Sigmoid colon (tissue), 7 donors: Measurements from ENCODE around the gene EVI2B. TPM values are rescaled to one million over a fixed set of nuclear protein-coding genes. Genes with fewer than 3 reads are reported as not detected.

Source experiments
- DNase-seq: peaks from one replicate; pipeline ENCODE4 v3.0.0-alpha.2; 2019
- H3K27ac ChIP-seq, 4 donors: fragments of 200-600 bp; sonication (generic); one replicate each; pipeline ENCODE4 v1.5.1; 2016 to 2019; ENCODE audit warnings: mild to moderate bottlenecking in 1 of 4
- H3K27me3 ChIP-seq, 3 donors: fragments of 200-600 bp; sonication (generic); one replicate each; pipeline ENCODE4 v1.5.1; 2019; ENCODE audit warnings: mild to moderate bottlenecking in 1 of 3
- H3K36me3 ChIP-seq, 4 donors: fragments of 200-600 bp; sonication (generic); one replicate each; pipeline ENCODE4 v1.5.1; 2016 to 2019
- H3K4me1 ChIP-seq, 4 donors: fragments of 200-600 bp; sonication (generic); one replicate each; pipeline ENCODE4 v1.5.1; 2017 to 2019
- H3K4me3 ChIP-seq, 4 donors: fragments of 200-600 bp; sonication (generic); one replicate each; pipeline ENCODE4 v1.5.1; 2017 to 2019; ENCODE audit warnings: mild to moderate bottlenecking in 2 of 4, moderate library complexity in 1 of 4
- H3K9me3 ChIP-seq, 4 donors: fragments of 200-600 bp in 3 of 4; sonication (generic) in 3 of 4; one replicate each; pipeline versions ENCODE4 v1.5.1 to v1.6.1; 2013 to 2019
- EP300 ChIP-seq, 4 donors: sonication (generic); formaldehyde crosslinking; IDR thresholded peaks; one replicate each; pipeline ENCODE4 v1.6.1; 2017; ENCODE audit warnings: antibody characterized with exemption in 4 of 4
- POLR2A ChIP-seq, 2 donors: fragments of 450-650 bp; IDR thresholded peaks; one replicate each; pipeline ENCODE4 v1.6.1; 2016; ENCODE audit warnings: antibody characterized with exemption in 2 of 2, mild to moderate bottlenecking in 2 of 2, moderate library complexity in 2 of 2
- POLR2AphosphoS5 ChIP-seq, 4 donors: sonication (generic); formaldehyde crosslinking; IDR thresholded peaks; one replicate each; pipeline ENCODE4 v1.6.1; 2017; ENCODE audit warnings: antibody characterized with exemption in 4 of 4
- WGBS, 2 donors: extraction: QIAGEN DNeasy Blood & Tissue Kit; methylation state at CpG; one replicate each; pipeline ENCODE4 v1.1.7; 2013; 5-methylcytosine and 5-hydroxymethylcytosine counted together
- intact Hi-C: fragments of 100-400 bp; cut with DNase I; formaldehyde crosslinking; loops from one replicate; pipeline ENCODE4 v1.15.1; 2023
- polyA plus RNA-seq, 3 donors: library from polyadenylated mRNA; stranded (reverse); fragments of 200-250 nt; gene quantifications; one replicate each; pipeline ENCODE4 v1.2.3, GENCODE V29; 2013
- total RNA-seq, 4 donors: library from RNA; depleted of rRNA; stranded (reverse); fragments of >200 nt; gene quantifications; one replicate each; pipeline ENCODE4 v1.1.0, GENCODE V29; 2016
- TF ChIP-seq, protein P1 (sequence below), 4 experiments: fragments of 450-650 bp in 3 of 4; fragments of 200-600 bp in 1 of 4; IDR thresholded peaks; one replicate each; pipeline ENCODE4 v1.5.1; 2016 to 2019; ENCODE audit warnings: antibody characterized with exemption in 4 of 4, mild to moderate bottlenecking in 3 of 4, moderate library complexity in 2 of 4
- donor health status: healthy with polysubstance abuse.
- donor health status: Bipolar disorder and iron deficiency.
- donor health status: healthy.

The EVI2B gene
- total and polyA plus RNA-seq, 7 donors, result 6.9 to 30.8 (median 15.5) TPM

DNA sequence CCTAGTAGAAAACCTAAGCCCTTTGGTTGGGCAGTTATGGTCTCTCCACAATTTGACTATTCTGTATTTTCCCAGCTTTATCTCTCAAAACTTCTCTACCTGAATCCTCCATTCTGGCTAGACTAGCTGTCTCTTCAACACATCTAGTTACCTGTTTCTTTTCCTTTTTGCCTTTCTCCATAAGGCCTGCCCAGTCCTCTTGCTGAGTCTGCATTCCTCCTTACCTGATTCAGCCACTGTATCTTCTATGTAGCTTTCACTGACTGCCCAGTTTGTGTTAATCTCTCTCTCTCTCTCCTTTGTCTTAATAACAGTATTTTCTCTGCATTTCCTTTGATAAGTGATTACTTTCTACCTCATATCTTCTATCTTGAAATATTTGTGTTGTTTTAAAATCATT is 9.7 kb upstream of the EVI2B start:
- intact Hi-C loops, result no loop called here
- H3K36me3 ChIP-seq, result peaks cover 0 to 27% (median 13%) of the 10 kb centered on the region in 4 donors
- no peak for DNase-seq
- H3K4me1 ChIP-seq, result no peaks in the 10 kb centered on the region
- no peak overlapping the region for H3K4me3 ChIP-seq
- no peaks in the 10 kb centered on the region for H3K27me3 ChIP-seq
- TF ChIP-seq POLR2A (IDR thresholded peaks at IDR 0.05) (no peak), POLR2AphosphoS5 (IDR thresholded peaks at IDR 0.05) (no peak), EP300 (IDR thresholded peaks at IDR 0.05) (no peak)
- TF ChIP-seq, protein P1, sequence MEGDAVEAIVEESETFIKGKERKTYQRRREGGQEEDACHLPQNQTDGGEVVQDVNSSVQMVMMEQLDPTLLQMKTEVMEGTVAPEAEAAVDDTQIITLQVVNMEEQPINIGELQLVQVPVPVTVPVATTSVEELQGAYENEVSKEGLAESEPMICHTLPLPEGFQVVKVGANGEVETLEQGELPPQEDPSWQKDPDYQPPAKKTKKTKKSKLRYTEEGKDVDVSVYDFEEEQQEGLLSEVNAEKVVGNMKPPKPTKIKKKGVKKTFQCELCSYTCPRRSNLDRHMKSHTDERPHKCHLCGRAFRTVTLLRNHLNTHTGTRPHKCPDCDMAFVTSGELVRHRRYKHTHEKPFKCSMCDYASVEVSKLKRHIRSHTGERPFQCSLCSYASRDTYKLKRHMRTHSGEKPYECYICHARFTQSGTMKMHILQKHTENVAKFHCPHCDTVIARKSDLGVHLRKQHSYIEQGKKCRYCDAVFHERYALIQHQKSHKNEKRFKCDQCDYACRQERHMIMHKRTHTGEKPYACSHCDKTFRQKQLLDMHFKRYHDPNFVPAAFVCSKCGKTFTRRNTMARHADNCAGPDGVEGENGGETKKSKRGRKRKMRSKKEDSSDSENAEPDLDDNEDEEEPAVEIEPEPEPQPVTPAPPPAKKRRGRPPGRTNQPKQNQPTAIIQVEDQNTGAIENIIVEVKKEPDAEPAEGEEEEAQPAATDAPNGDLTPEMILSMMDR (IDR thresholded peaks at IDR 0.05), result no peak
- H3K27ac ChIP-seq, result no peak overlapping the region
- H3K9me3 ChIP-seq, result no peaks in the 10 kb centered on the region

DNA sequence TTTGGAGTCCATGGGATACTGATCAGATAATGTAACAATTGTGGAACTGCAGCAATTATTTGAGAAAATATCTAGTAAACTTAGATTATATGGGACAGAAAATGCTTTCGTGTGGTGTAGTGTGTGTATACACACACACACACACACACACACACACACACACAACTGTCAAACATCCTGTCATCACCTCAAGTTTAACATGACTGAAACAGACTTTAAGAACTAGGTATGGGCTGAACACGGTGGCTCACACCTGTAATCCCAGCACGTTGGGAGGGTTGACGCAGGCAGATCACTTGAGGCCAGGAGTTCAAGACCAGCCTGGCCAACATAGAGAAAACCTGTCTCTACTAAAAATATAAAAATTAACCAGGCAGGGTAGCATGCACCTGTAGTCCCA is 8.1 kb upstream of the EVI2B start:
- WGBS, 2 donors, result 79 to 93% methylated on average over 4 of the region's 4 CpGs
- intact Hi-C loops, result no loop called here
- H3K4me3 ChIP-seq, result no peak overlapping the region
- no peak overlapping the region for H3K27ac ChIP-seq
- H3K9me3 ChIP-seq, result no peaks in the 10 kb centered on the region
- peaks cover 0 to 14% (median 11%) of the 10 kb centered on the region in 4 donors for H3K36me3 ChIP-seq
- H3K4me1 ChIP-seq, result peaks cover 0 to 10% (median 0%) of the 10 kb centered on the region in 4 donors
- no peak for DNase-seq
- no peaks in the 10 kb centered on the region for H3K27me3 ChIP-seq
- TF ChIP-seq EP300 (IDR thresholded peaks at IDR 0.05) (no peak), POLR2AphosphoS5 (IDR thresholded peaks at IDR 0.05) (no peak)
- TF ChIP-seq, protein P1 (IDR thresholded peaks at IDR 0.05), result no peak

DNA sequence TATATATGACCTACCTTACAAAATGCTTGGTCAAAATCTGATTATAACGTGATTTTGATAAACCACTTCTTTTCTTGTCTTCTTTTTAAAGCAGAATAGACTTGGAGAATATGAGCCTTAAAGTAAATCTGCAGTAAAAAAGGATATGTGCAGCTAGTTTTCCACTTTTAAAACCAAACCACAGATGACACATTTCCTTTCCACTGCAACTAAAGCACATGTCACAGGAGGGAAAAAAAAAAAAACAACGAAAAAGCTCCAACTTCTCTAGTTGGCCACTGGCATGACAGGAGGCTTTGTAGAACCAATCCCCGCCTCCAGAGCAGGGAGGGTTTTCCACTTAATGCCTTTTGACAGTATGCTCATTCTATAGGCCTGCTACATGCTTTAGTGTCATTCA is 7.6 kb upstream of the EVI2B start, which contains the start of gene EVI2A:
Gene EVI2A (minus strand): TSS at position 142 of the 400 bp plus-strand sequence. CDS start 2,609 bp downstream, outside the sequence.
- Histone ChIP-seq H3K27me3 (no peaks in the 10 kb centered on the region), H3K36me3 (peaks cover 0 to 12% (median 10%) of the 10 kb centered on the region in 4 donors), H3K9me3 (no peaks in the 10 kb centered on the region), H3K27ac (peak within 1 kb of the TSS in 2 of 4 donors; percentile 16 to 39), H3K4me3 (peak within 1 kb of the TSS in 2 of 4 donors; percentile 18 to 30), H3K4me1 (peaks cover 0 to 10% (median 0%) of the 10 kb centered on the region in 4 donors)
- peak in 3 of 4 donors; percentile 14 to 26 (median 20) for TF ChIP-seq POLR2AphosphoS5 (IDR thresholded peaks at IDR 0.05)
- TF ChIP-seq, protein P1 (IDR thresholded peaks at IDR 0.05), result no peak
- no peak for TF ChIP-seq EP300 (IDR thresholded peaks at IDR 0.05)
- TF ChIP-seq POLR2A (IDR thresholded peaks at IDR 0.05), result no peak
- intact Hi-C loops, result no loop called here
- 31 to 82% methylated on average over 3 of the region's 3 CpGs for WGBS, 2 donors
- no peak for DNase-seq

DNA sequence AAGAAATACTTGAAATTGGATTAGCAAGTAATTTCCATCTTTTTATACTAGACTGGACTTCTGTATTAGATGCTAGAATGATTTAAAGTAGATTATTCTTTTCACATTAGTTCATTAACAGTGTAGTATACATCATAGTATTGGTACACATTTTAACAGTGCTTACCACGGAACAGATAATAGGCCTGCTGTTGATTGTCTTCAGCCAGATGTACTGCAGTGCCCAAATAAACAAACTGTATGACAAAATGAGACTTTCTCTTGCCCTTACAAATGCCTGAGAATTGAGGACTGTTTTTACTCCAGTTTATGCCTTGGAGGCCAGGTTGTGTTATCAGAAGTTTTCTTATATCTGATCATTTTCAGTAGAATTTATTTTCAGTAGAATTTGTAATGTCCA is 6.9 kb upstream of the EVI2B start:
- TF ChIP-seq EP300 (IDR thresholded peaks at IDR 0.05) (no peak), POLR2A (IDR thresholded peaks at IDR 0.05) (no peak)
- TF ChIP-seq, protein P1 (IDR thresholded peaks at IDR 0.05), result no peak
- no peaks in the 10 kb centered on the region for H3K27me3 ChIP-seq
- intact Hi-C loops, result no loop called here
- H3K36me3 ChIP-seq, result peaks cover 0 to 5% (median 3%) of the 10 kb centered on the region in 4 donors
- DNase-seq, result no peak
- H3K4me1 ChIP-seq, result peaks cover 0 to 10% (median 0%) of the 10 kb centered on the region in 4 donors
- no peaks in the 10 kb centered on the region for H3K9me3 ChIP-seq
- peak overlapping the region in 2 of 4 donors; percentile 18 to 30 for H3K4me3 ChIP-seq
- 38 to 57% methylated on average over 1 of the region's 1 CpG for WGBS, 2 donors
- peak overlapping the region in 2 of 4 donors; percentile 16 to 39 for H3K27ac ChIP-seq

DNA sequence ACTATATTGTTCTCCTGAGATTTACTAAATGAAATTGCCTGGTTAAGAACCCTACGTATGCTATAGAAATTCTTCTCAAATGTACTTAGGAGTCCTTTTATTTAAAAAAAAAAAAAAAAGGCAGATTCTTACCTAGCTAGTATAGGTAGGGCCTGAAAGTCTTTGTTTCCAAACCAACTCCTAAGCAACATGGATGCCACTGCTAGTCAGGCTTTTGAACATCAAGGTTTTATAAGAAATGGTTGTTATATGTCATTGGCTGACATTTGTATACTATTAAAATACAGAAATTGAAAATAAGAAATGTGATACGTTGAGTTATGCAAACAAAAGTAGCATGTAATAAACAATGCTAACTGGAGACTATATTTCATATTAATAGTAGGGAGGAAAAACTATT is 6.4 kb upstream of the EVI2B start:
- Histone ChIP-seq H3K36me3 (no peaks in the 10 kb centered on the region), H3K4me3 (peak overlapping the region in 2 of 4 donors; percentile 18 to 30), H3K27ac (no peak overlapping the region), H3K9me3 (no peaks in the 10 kb centered on the region), H3K4me1 (peaks cover 0 to 10% (median 0%) of the 10 kb centered on the region in 4 donors), H3K27me3 (no peaks in the 10 kb centered on the region)
- WGBS, 2 donors, result 54 to 85% methylated on average over 2 of the region's 2 CpGs
- TF ChIP-seq POLR2A (IDR thresholded peaks at IDR 0.05) (no peak), EP300 (IDR thresholded peaks at IDR 0.05) (no peak), POLR2AphosphoS5 (IDR thresholded peaks at IDR 0.05) (no peak)
- TF ChIP-seq, protein P1 (IDR thresholded peaks at IDR 0.05), result no peak
- DNase-seq, result no peak
- intact Hi-C loops, result no loop called here
